Stimulated activated CD8-positive, alpha-beta memory T cell treated with anti-CD3 and anti-CD28 coated beads, Interleukin-4, amount 100 ng/mL, for 48 hours (primary cell): ENCODE data around the gene S100A2.
A peak's percentile ranks its signal among the peaks of the same experiment; 100 is the strongest.

Experiments
- DNase-seq: peaks from one replicate; pipeline ENCODE4 v3.0.0-alpha.2; 2020

The S100A2 gene

GRCh38 chr1:153565529-153566374 is at the start of gene S100A2:
Gene S100A2 (minus strand): TSS chr1:153565844. CDS start chr1:153563877, 1,967 bp downstream.
- DNase-seq, result peak; percentile 74

GRCh38 chr1:153615406-153615805 is 49.8 kb upstream of the S100A2 start:
- no peak for DNase-seq

GRCh38 chr1:153614906-153615305 is 49.3 kb upstream of the S100A2 start:
- no peak for DNase-seq

GRCh38 chr1:153614189-153614900 is 48.7 kb upstream of the S100A2 start:
- no peak for DNase-seq

- no peak for DNase-seq
These were observed 47.8 kb upstream of the S100A2 start for GRCh38 chr1:153613406-153613805.

GRCh38 chr1:153612755-153613331 is 47.2 kb upstream of the S100A2 start, which contains the start of gene S100A16:
Gene S100A16 (minus strand): TSS chr1:153613137. CDS start chr1:153608151, 4,986 bp downstream.
- no peak for DNase-seq

GRCh38 chr1:153612111-153612754 is 46.6 kb upstream of the S100A2 start:
- DNase-seq, result no peak

GRCh38 chr1:153611356-153611755 is 45.7 kb upstream of the S100A2 start:
- DNase-seq, result no peak

GRCh38 chr1:153610811-153611301 is 45.2 kb upstream of the S100A2 start:
- no peak for DNase-seq

GRCh38 chr1:153610334-153610733 is 44.7 kb upstream of the S100A2 start:
- no peak for DNase-seq

GRCh38 chr1:153609585-153609907 is 43.9 kb upstream of the S100A2 start:
- DNase-seq, result no peak

GRCh38 chr1:153608742-153609584 is 43.3 kb upstream of the S100A2 start:
- DNase-seq, result no peak

- no peak for DNase-seq
These were observed 42.5 kb upstream of the S100A2 start for GRCh38 chr1:153608089-153608682.

GRCh38 chr1:153607381-153607780 is 41.7 kb upstream of the S100A2 start:
- no peak for DNase-seq

- DNase-seq, result no peak
These were observed 40.5 kb upstream of the S100A2 start for GRCh38 chr1:153606194-153606593.

GRCh38 chr1:153602749-153603148 is 37.1 kb upstream of the S100A2 start:
- DNase-seq, result no peak

- no peak for DNase-seq
These were observed 34.2 kb upstream of the S100A2 start for GRCh38 chr1:153599847-153600246.

GRCh38 chr1:153598309-153599172 is 32.9 kb upstream of the S100A2 start:
- DNase-seq, result peak; percentile 31

GRCh38 chr1:153597206-153597605 is 31.6 kb upstream of the S100A2 start:
- peak; percentile 49 for DNase-seq

- DNase-seq, result no peak
These were observed 27.1 kb upstream of the S100A2 start for GRCh38 chr1:153592748-153593147.

GRCh38 chr1:153588482-153588881 is 22.8 kb upstream of the S100A2 start:
- no peak for DNase-seq
